ENCODE results near the gene OSBPL9.

DNA sequence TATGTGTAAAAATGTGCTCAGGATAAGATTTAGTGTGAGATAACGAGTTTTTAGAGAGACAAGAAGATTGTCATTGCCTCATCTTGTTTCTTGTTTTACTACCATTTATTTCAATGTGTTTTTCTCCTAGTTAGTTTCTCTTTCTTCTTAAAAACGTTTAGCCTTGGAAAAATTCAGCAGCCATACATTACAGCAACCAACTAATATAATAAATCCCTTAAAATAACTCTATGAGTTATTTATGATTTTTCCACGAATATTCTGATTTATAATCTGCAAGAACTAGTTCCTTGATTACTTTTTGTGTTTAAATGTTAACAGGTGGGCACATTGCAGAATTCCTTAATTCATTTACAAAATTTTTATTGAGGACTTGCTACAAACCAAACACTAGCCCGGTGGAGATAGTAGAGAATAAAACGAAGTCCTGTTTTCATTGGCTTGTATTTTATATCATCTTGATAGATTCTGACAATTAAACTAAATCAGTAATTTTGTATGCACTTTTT lies 118.9 kb downstream of the OSBPL9 start:
- TF ChIP-seq, protein P1, sequence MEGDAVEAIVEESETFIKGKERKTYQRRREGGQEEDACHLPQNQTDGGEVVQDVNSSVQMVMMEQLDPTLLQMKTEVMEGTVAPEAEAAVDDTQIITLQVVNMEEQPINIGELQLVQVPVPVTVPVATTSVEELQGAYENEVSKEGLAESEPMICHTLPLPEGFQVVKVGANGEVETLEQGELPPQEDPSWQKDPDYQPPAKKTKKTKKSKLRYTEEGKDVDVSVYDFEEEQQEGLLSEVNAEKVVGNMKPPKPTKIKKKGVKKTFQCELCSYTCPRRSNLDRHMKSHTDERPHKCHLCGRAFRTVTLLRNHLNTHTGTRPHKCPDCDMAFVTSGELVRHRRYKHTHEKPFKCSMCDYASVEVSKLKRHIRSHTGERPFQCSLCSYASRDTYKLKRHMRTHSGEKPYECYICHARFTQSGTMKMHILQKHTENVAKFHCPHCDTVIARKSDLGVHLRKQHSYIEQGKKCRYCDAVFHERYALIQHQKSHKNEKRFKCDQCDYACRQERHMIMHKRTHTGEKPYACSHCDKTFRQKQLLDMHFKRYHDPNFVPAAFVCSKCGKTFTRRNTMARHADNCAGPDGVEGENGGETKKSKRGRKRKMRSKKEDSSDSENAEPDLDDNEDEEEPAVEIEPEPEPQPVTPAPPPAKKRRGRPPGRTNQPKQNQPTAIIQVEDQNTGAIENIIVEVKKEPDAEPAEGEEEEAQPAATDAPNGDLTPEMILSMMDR (conservative IDR thresholded peaks at IDR 0.05) = no peak
- TF ChIP-seq EZH2 (IDR thresholded peaks at IDR 0.05; ENCODE audit: low read depth) = no peak
